AG04449 (cell line): ENCODE results near the gene CXXC1.

ENCODE experiments used
- CTCF ChIA-PET: fragments of 350-600 bp; formaldehyde crosslinking; extraction: SDS; loops from one replicate; lab custom pipeline; 2021; ENCODE audit warnings: antibody characterized with exemption; lab: Yijun Ruan, JAX
- POLR2A ChIA-PET: fragments of 400-600, 350-600 bp; formaldehyde crosslinking; extraction: SDS; loops from one replicate; lab custom pipeline; 2020; ENCODE audit warnings: antibody characterized with exemption, inconsistent platforms; lab: Yijun Ruan, JAX
- DNase-seq: peaks from one replicate; pipeline ENCODE4 v3.0.0-alpha.2; 2010; ENCODE audit warnings: low read depth, low spot score
- H3K4me3 ChIP-seq: 2 replicates; pipeline ENCODE4 v1.5.1; 2011; ENCODE audit warnings: low read depth, mild to moderate bottlenecking, control low read depth, low read length
- CTCF ChIP-seq: IDR thresholded peaks from one replicate; pipeline ENCODE4 v1.5.1; 2011; ENCODE audit warnings: mild to moderate bottlenecking, moderate library complexity, low read length, control low read depth, inconsistent platforms; ENCODE audit not compliant: insufficient read depth; ENCODE audit errors: missing control alignments

Gene CXXC1

GRCh38 chr18:50287441-50288347 lies at the start of gene CXXC1:
Gene CXXC1, minus strand, starts transcription at chr18:50287692. Its CDS starts 103 bp downstream, at chr18:50287589.
- ChIA-PET CTCF (interaction anchor here (1.8 kb wide), 1 partner anchor 19 kb away, joined by 7 read pairs; no protein-coding TSS in a partner anchor), POLR2A (no interaction called here)
- DNase-seq = peak; percentile 98
- peak within 1 kb of the TSS; percentile 92 for H3K4me3 ChIP-seq
- TF ChIP-seq CTCF = peak; percentile 79

- TF ChIP-seq CTCF = no peak
- DNase-seq = no peak
- H3K4me3 ChIP-seq = no peak overlapping the region
- ChIA-PET CTCF (no interaction called here), POLR2A (no interaction called here)
Observed at GRCh38 chr18:50334546-50335152, 47.2 kb upstream of the CXXC1 start.

- ChIA-PET POLR2A (no interaction called here), CTCF (no interaction called here)
- no peak overlapping the region for H3K4me3 ChIP-seq
- no peak for TF ChIP-seq CTCF
- DNase-seq = no peak
Observed at GRCh38 chr18:50331691-50332090, 44.2 kb upstream of the CXXC1 start.

- POLR2A ChIA-PET = no interaction called here
- CTCF ChIA-PET = no interaction called here
- no peak overlapping the region for H3K4me3 ChIP-seq
- DNase-seq = no peak
- no peak for TF ChIP-seq CTCF
Observed at GRCh38 chr18:50330176-50330575, 42.7 kb upstream of the CXXC1 start.

GRCh38 chr18:50327983-50328382 lies 40.5 kb upstream of the CXXC1 start:
- ChIA-PET CTCF (no interaction called here), POLR2A (no interaction called here)
- DNase-seq = no peak
- TF ChIP-seq CTCF = no peak
- H3K4me3 ChIP-seq = no peak overlapping the region

- CTCF ChIA-PET = no interaction called here
- no peak for DNase-seq
- no peak for TF ChIP-seq CTCF
- POLR2A ChIA-PET = no interaction called here
- H3K4me3 ChIP-seq = no peak overlapping the region
Observed at GRCh38 chr18:50320719-50321118, 33.2 kb upstream of the CXXC1 start.
